UCSD-AML1 (cell line): ENCODE results near the gene WRNIP1.

ENCODE experiments used
- DNase-seq: peaks from one replicate; lab custom pipeline; 2025; ENCODE audit not compliant: unreplicated experiment; lab: John Stamatoyannopoulos, UW

The WRNIP1 gene

DNA sequence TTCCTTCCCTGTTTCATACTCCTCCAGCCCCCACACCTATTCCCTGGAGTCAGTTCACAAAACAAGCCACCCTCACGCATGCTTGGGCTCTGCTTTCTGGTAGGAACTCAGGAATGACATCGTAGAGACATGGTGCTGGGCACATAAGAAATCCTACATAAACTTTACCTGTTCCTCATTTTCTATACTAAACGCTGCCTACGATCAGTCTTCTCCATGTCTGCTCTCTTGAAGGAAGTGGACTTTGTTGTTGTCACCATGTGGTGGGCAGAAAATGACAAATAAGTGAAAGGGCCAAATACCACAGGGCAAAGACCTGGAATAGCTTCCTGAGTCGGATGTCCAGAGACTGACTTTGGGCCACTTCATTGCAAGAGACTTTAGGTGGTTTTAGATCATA lies 24.6 kb upstream of the WRNIP1 start:
- DNase-seq, result no peak

DNA sequence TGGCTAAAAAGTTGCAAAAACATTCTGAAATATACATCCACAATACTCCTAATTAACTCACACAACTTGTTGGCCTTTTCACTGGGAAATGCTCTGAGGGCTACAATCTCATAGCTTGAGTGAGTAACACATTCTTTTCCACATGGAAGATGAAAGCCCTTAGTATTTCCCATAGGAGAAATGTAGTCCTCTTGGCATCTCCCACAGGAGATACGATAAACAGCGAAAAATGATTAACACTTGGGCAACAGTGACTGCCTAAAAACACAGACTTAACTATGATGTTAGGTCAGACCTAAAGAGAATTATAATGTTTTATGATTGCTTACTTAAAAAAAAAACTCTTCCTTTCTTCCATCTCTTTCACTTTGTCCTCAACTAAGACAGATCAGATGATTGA lies 23.4 kb upstream of the WRNIP1 start:
- DNase-seq, result no peak

GRCh38 chr6:2743280-2744208 lies 21.6 kb upstream of the WRNIP1 start:
- DNase-seq, result no peak

DNA sequence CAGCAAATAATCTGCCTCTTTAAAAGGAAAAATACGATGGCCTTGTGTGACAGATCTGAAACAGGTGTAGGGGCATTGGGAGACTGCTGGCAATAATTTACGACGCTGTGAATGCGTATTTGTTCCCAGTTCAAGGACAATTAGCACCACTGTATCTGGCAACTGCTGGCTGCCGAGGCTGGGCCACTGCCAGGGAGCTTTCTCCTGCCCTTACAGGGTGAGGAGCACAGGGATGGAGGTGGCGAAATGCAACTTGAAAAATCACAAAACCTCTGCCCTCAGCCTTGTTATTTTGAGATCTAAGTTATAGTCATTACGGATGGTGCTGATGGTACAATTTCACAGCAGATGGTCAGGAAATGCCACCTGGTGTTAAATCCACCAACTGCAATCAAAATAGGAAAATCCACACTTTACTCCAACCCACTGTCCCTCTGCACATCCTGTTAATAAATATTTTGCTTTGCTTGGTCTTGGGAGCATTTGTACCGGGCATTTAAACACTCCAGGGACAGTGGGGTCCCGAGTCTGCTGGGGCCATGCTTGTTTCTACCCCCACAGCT lies 20.9 kb upstream of the WRNIP1 start:
- DNase-seq, result no peak

DNA sequence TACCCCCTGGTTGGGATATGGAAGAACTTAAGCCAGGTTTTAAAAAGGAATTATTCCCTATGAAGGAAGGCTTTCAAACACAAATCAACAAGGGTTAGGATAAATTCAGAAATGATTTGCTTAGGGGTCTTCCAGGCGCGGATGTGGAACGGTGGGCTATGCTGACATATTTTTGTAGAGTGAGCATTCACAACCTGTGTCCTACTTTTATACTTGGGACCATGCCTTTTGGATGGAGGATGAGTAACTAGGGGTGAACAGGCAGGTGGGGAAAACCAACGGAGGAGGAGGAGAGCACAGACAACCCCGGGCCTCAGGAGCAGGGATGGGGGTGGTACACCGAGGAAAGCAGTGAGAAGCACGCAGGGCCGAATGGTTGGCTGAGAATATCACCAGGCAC lies 20.4 kb upstream of the WRNIP1 start:
- no peak for DNase-seq

DNA sequence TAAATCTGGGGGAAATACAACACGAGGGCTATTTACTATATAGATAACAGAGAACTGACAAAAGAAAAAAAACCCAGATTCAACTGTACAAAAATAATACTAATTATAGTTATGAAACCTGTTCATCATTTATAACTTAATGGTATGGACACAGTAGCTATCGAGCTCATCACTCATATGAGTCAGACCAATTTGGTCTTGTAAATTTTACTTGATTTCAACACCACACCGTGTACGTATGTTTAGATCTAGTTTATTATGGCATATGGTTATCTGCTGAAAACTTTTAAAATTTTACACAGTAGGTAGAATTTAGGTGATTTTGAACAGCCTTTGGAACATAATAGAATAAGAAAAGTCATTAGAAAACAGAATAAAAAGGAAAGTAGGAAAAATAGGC lies 19.9 kb upstream of the WRNIP1 start:
- DNase-seq, result no peak

- DNase-seq, result no peak
Observed at GRCh38 chr6:2746557-2747061, 18.6 kb upstream of the WRNIP1 start.

DNA sequence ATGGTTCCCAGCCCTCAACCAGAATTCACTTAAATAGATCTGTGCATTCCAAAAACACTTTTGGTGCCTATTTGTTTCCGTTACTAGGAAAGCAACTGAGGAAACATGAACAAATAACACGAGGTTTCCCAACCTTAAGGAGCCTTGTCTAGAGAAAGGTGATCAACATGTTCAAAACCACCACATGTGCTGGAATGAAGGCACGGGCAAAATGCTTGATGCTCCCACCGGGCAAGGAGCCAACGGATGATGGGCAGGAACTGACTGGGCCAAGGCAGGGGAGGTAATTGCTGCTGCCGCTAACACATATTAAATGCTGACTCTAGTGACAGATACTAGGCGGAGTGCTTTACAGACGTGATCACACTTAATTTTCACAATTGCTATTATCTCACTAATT lies 17.0 kb upstream of the WRNIP1 start:
- no peak for DNase-seq

- DNase-seq, result peak; percentile 73
Observed at GRCh38 chr6:2749969-2750600, 15.1 kb upstream of the WRNIP1 start.

DNA sequence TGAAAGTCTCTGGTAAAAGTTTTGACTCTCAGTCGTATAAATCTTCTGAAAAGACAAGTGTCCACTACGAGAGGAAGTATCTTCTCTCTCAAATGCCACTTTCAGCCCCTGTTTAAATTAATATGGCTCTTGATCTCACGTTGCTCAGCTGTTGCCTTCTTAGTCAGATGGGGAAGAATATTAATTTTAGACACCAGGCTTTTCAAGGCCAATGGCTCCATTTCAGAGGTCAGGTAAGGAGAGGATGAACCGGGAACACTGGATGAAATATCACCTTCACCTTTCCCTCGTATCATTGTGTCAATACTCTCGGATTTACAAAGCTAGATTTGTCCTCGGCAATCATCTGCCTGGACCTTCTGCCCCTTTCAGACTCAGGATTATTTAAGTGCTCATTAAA lies 14.4 kb upstream of the WRNIP1 start, which contains the start of gene MYLK4:
Gene MYLK4, minus strand, starts transcription at position 91 of the 400 bp plus-strand sequence. CDS start 1,628 bp downstream, outside the sequence.
- no peak for DNase-seq

- DNase-seq, result peak; percentile 81
Observed at GRCh38 chr6:2751871-2752270, 13.3 kb upstream of the WRNIP1 start.

GRCh38 chr6:2752477-2753109 lies 12.6 kb upstream of the WRNIP1 start:
- DNase-seq, result no peak

GRCh38 chr6:2753110-2753489 lies 12.1 kb upstream of the WRNIP1 start:
- DNase-seq, result no peak

GRCh38 chr6:2753743-2754142 lies 11.4 kb upstream of the WRNIP1 start:
- DNase-seq, result no peak

DNA sequence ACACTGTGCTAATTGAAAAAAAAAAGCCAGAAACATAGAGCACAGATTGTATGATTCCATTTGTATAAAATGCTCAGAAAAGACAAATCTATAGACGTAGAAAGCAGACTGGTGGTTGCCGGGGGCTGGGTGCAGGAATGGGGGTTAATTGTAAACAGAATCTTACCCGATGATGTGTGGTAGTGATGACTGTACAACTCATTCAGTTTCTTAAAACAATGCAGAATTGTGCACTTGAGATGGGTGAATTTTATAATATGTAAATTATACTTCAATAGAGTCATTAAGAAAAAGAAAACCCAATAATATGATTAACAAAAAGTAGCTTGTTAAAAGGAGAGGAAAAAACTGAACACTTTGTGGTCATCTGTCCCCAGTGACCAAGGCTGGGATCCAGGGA lies 10.8 kb upstream of the WRNIP1 start:
- no peak for DNase-seq

GRCh38 chr6:2754911-2755310 lies 10.3 kb upstream of the WRNIP1 start:
- no peak for DNase-seq

DNA sequence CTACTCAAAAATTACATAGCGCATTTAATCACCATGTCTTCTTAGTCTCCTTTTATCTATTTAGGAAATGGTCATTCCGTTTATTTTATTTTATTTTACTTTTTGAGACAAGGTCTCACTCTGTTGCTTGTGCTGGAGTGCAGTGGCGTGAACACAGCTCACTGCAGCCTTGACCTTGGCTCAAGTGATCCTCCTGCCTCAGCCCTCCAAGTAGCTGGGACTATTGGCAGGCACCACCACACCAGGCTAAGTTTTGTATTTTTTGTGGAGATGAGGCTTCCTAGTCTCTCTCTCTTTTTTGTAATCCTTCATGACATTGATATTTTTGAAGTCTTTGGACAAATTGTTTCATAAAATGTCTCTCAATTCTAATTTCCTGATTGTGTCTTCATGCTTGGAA lies 9.7 kb upstream of the WRNIP1 start:
- DNase-seq, result no peak

DNA sequence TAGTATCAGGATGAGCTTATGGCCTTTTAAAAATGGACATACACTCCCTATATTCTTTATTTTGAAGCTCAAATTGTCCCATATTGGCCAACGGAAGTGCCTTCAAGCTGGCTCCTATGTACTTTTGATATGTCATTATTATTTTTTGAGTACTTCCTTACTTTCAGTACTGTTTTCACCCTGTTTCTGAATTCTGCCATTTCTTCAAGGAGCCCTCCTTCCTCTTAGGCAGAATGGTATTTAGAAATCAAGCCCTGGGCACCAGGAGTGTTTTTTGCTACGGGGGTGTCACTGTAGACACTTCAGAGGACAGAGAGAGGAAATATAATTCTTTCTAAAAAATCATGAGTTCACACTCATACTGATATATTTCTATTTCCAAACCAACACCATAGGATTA lies 9.0 kb upstream of the WRNIP1 start:
- no peak for DNase-seq

GRCh38 chr6:2756687-2757224 lies 8.4 kb upstream of the WRNIP1 start:
- no peak for DNase-seq

- DNase-seq, result no peak
Observed at GRCh38 chr6:2758980-2759379, 6.2 kb upstream of the WRNIP1 start.
